Pericardium fibroblast (primary cell): ENCODE data around the gene POLDIP2. TPM values are rescaled to one million over a fixed set of nuclear protein-coding genes. Genes with fewer than 3 reads are reported as not detected.

Experiments
- total RNA-seq: library from RNA; depleted of rRNA; stranded (reverse); fragments of >200 nt; gene quantifications from 2 replicates; pipeline ENCODE4 v1.2.3, GENCODE V29; 2015

POLDIP2 gene
- 70.8 and 80.8 TPM in 2 replicates for total RNA-seq

GRCh38 chr17:28357061-28357900 lies at the start of gene POLDIP2:
Gene POLDIP2 (minus strand): TSS chr17:28357527. CDS start chr17:28357448, 79 bp downstream.

GRCh38 chr17:28405632-28406472 lies 48.5 kb upstream of the POLDIP2 start, which contains the start of gene SLC46A1:
Gene SLC46A1 (minus strand): TSS chr17:28406212. CDS start chr17:28406114, 98 bp downstream.

GRCh38 chr17:28371245-28372202 lies 14.2 kb upstream of the POLDIP2 start, which contains the start of gene SARM1:
Gene SARM1 (plus strand): TSS chr17:28371694. CDS start chr17:28372033, 339 bp downstream.

GRCh38 chr17:28370035-28370743 lies 12.9 kb upstream of the POLDIP2 start, which contains the start of gene VTN:
Gene VTN (minus strand): TSS chr17:28370307. CDS start chr17:28370203, 104 bp downstream.

GRCh38 chr17:28364665-28365363 lies 7.5 kb upstream of the POLDIP2 start, which contains the start of gene SEBOX:
Gene SEBOX (minus strand): TSS chr17:28365199. CDS start chr17:28365151, 48 bp downstream.

GRCh38 chr17:28335201-28335958 lies 21.9 kb downstream of the POLDIP2 start, which contains the start of the genes IFT20 and TNFAIP1:
Gene IFT20 (minus strand): TSS chr17:28335472. CDS start chr17:28331985, 3,487 bp downstream.
Gene TNFAIP1 (plus strand): TSS chr17:28335761. CDS start chr17:28339522, 3,761 bp downstream.

GRCh38 chr17:28318759-28319597 lies 38.3 kb downstream of the POLDIP2 start, which contains the start of gene TMEM97:
Gene TMEM97 (plus strand): TSS chr17:28319200. CDS start chr17:28319240, 40 bp downstream.

Other genes with a start within 250 kb of the POLDIP2 start
- gene TMEM97, start 38.3 kb downstream of the POLDIP2 start, total RNA-seq: 21.5 and 22.5 TPM in 2 replicates
- 46.5 and 65.3 TPM in 2 replicates for gene IFT20, start 22.1 kb downstream of the POLDIP2 start, total RNA-seq
- 26.9 and 42.0 TPM in 2 replicates for gene TNFAIP1, start 21.8 kb downstream of the POLDIP2 start, total RNA-seq
- gene SEBOX, start 7.7 kb upstream of the POLDIP2 start, total RNA-seq: not detected in 2 replicates
- 17.4 and 23.3 TPM in 2 replicates for gene VTN, start 12.8 kb upstream of the POLDIP2 start, total RNA-seq
- 12.9 and 15.6 TPM in 2 replicates for gene SARM1, start 14.2 kb upstream of the POLDIP2 start, total RNA-seq
- gene SLC46A1, start 48.7 kb upstream of the POLDIP2 start, total RNA-seq: 2.3 and 3.7 TPM in 2 replicates
- not detected in 2 replicates for gene SLC13A2, start 116.1 kb upstream of the POLDIP2 start, total RNA-seq
- 0.12 TPM in 1 of 2 replicates, not detected in the other for gene FOXN1, start 148.8 kb upstream of the POLDIP2 start, total RNA-seq
- gene UNC119, start 195.1 kb upstream of the POLDIP2 start, total RNA-seq: 36.6 and 39.7 TPM in 2 replicates
- 56.1 and 82.5 TPM in 2 replicates for gene PIGS, start 214.0 kb upstream of the POLDIP2 start, total RNA-seq
- gene ALDOC, start 219.4 kb upstream of the POLDIP2 start, total RNA-seq: 69.6 and 136 TPM in 2 replicates
- 2.7 and 3.7 TPM in 2 replicates for gene SPAG5, start 241.5 kb upstream of the POLDIP2 start, total RNA-seq